HepG2 (cell line): Measurements from ENCODE around the gene AMBRA1. TPM values are rescaled to one million over a fixed set of nuclear protein-coding genes. Genes with fewer than 3 reads are reported as not detected.

Experiments
- ATAC-seq: fragments of 200-7000 bp; cut with Tn5 transposase; 3 replicates; pipeline ENCODE4 v1.9.1; 2020; ENCODE audit warnings: mild to moderate bottlenecking, moderate library complexity
- BruUV-seq: library from RNA; stranded (reverse); fragments of 400-500 nt; replicated peaks from 2 replicates; lab custom pipeline; 2021; lab: Mats Ljungman, UMichigan
- CTCF ChIA-PET: fragments of 300-600 bp; formaldehyde crosslinking; extraction: SDS; loops from one replicate; lab custom pipeline; 2021; ENCODE audit warnings: low total read pairs, inconsistent platforms, low intra/inter-chr PET ratio; lab: Yijun Ruan, JAX
- POLR2A ChIA-PET: fragments of 350-600 bp; sonication (Branson Sonifier 250); formaldehyde crosslinking; loops from one replicate; lab custom pipeline; 2020; ENCODE audit warnings: antibody characterized with exemption, inconsistent platforms; lab: Yijun Ruan, JAX
- DNase-seq: peaks from one replicate; pipeline ENCODE4 v3.0.0-alpha.2; 2015; ENCODE audit warnings: low spot score
- FAIRE-seq: peaks from 3 replicates; lab custom pipeline; 2011; peaks lifted over from hg19 to GRCh38; lab: Jason Lieb, UNC
- H2AFZ ChIP-seq: one replicate; pipeline ENCODE4 v1.6.1; 2011; ENCODE audit warnings: low read length, inconsistent platforms
- H3K27ac ChIP-seq: fragments of 300-600 bp; 3 replicates; pipeline ENCODE4 v1.8.0; 2011; ENCODE audit warnings: mixed run types, mild to moderate bottlenecking, mixed read lengths, low read length, inconsistent platforms; ENCODE audit not compliant: insufficient read depth; ENCODE audit errors: extremely low read length
- H3K27me3 ChIP-seq, 2 experiments: fragments of 200-600 bp in 1 of 2; 2 replicates in 1 of 2; 3 replicates in 1 of 2; pipeline versions ENCODE4 v1.6.0 to v1.8.0; 2011; ENCODE audit warnings: low read length in 2 of 2, mild to moderate bottlenecking in 2 of 2, moderate library complexity in 2 of 2, inconsistent platforms in 1 of 2; ENCODE audit not compliant: insufficient read depth in 2 of 2, control insufficient read depth in 1 of 2
- H3K36me3 ChIP-seq, 2 experiments: fragments of 200-600 bp in 1 of 2; replicated peaks in 1 of 2; 2 replicates in 1 of 2; 3 replicates in 1 of 2; pipeline versions ENCODE4 v1.5.1 to v1.8.0; 2011; ENCODE audit warnings: low read length in 2 of 2, inconsistent platforms in 1 of 2; ENCODE audit not compliant: insufficient read depth in 2 of 2, control insufficient read depth in 1 of 2
- H3K4me1 ChIP-seq: 2 replicates; pipeline ENCODE4 v1.5.1; 2012; ENCODE audit warnings: low read length, inconsistent platforms; ENCODE audit not compliant: insufficient read depth
- H3K4me2 ChIP-seq: 2 replicates; pipeline ENCODE4 v1.6.0; 2011; ENCODE audit warnings: low read depth, low read length, inconsistent platforms
- H3K4me3 ChIP-seq, 3 experiments: fragments of 200-600 bp in 1 of 3; sonication (generic), shearing (Covaris generic) in 1 of 3; replicated peaks in 1 of 3; 2 replicates each; pipeline ENCODE4 v1.5.1; 2011 to 2016; ENCODE audit warnings: low read length in 3 of 3, inconsistent platforms in 2 of 3, low read depth in 2 of 3, mild to moderate bottlenecking in 2 of 3, control low read depth in 1 of 3, mixed read lengths in 1 of 3; ENCODE audit not compliant: insufficient read depth in 1 of 3
- H3K79me2 ChIP-seq: one replicate; pipeline ENCODE4 v1.6.1; 2011; ENCODE audit warnings: low read length, inconsistent platforms; ENCODE audit not compliant: insufficient read depth
- H3K9ac ChIP-seq: 2 replicates; pipeline ENCODE4 v1.6.0; 2011; ENCODE audit warnings: mild to moderate bottlenecking, low read depth, low read length, inconsistent platforms; ENCODE audit not compliant: insufficient read depth
- H3K9me3 ChIP-seq: 2 replicates; pipeline ENCODE4 v1.5.1; 2012; ENCODE audit warnings: mild to moderate bottlenecking, low read length
- H4K20me1 ChIP-seq: 2 replicates; pipeline ENCODE4 v1.6.0; 2011; ENCODE audit warnings: inconsistent platforms, mild to moderate bottlenecking, low read length, moderate library complexity; ENCODE audit not compliant: insufficient read depth
- E2F1 ChIP-seq: sonication (generic); formaldehyde crosslinking; IDR thresholded peaks from 2 replicates; pipeline ENCODE4 v1.5.0; 2020; ENCODE audit warnings: missing genetic modification reagents
- HDAC2 ChIP-seq: sonication (generic); formaldehyde crosslinking; IDR thresholded peaks from 2 replicates; pipeline ENCODE4 v1.4.0; 2020; ENCODE audit warnings: missing genetic modification reagents
- RCOR2 ChIP-seq: IDR thresholded peaks from 2 replicates; pipeline ENCODE4 v1.6.1; 2016; ENCODE audit warnings: missing biosample characterization, missing genetic modification reagents
- SOX13 ChIP-seq, 3 experiments: fragments of 450-650 bp in 1 of 3; sonication (generic) in 1 of 3; formaldehyde crosslinking in 1 of 3; IDR thresholded peaks in 2 of 3; conservative IDR thresholded peaks in 1 of 3; 2 replicates each; pipeline versions ENCODE4 v1.5.0 to v1.6.1; 2016 to 2020; ENCODE audit warnings: antibody characterized with exemption in 1 of 3, mild to moderate bottlenecking in 1 of 3, missing compliant biosample characterization in 1 of 3, missing genetic modification reagents in 1 of 3, moderate library complexity in 1 of 3
- THRA ChIP-seq: sonication (generic); formaldehyde crosslinking; IDR thresholded peaks from 2 replicates; pipeline ENCODE4 v1.4.0; 2020; ENCODE audit warnings: missing genetic modification reagents, borderline replicate concordance
- ZNF280D ChIP-seq: sonication (generic); formaldehyde crosslinking; IDR thresholded peaks from 2 replicates; pipeline ENCODE4 v1.5.1; 2020; ENCODE audit warnings: mild to moderate bottlenecking, missing genetic modification reagents
- ZNF577 ChIP-seq: sonication (generic); formaldehyde crosslinking; IDR thresholded peaks from 2 replicates; pipeline ENCODE4 v1.4.0; 2020; ENCODE audit warnings: mild to moderate bottlenecking, low read depth, missing genetic modification reagents, borderline replicate concordance
- WGBS: methylation state at CpG from one replicate; pipeline ENCODE4 v1.1.6; 2017; ENCODE audit warnings: low lambda C conversion rate; 5-methylcytosine and 5-hydroxymethylcytosine counted together
- in situ Hi-C: cut with HindIII; loops from 2 replicates; pipeline ENCODE4 v1.10.0; 2017; ENCODE audit warnings: low pct_unique_long_range_greater_than_20kb; ENCODE audit not compliant: extremely low pct_ligation_motif_present
- intact Hi-C: fragments of 100-400 bp; cut with micrococcal nuclease; formaldehyde crosslinking; loops from one replicate; pipeline ENCODE4 v1.10.0; 2022; ENCODE audit not compliant: unreplicated experiment
- polyA plus RNA-seq, 8 experiments: library from polyadenylated mRNA; depleted of rRNA in 3 of 8; stranded (reverse) in 7 of 8; unstranded in 1 of 8; fragments of >200 nt; fragmentation: Illumina TruSeq in 4 of 8; extraction: Trizol in 4 of 8; gene quantifications; 2 replicates each; pipeline versions ENCODE4 v1.2.1 to v1.2.3, GENCODE V29; 2011 to 2016; ENCODE audit warnings: low read depth in 4 of 8, missing spikeins in 1 of 8, mixed read lengths in 1 of 8; ENCODE audit not compliant: insufficient read depth in 1 of 8
- total RNA-seq, 5 experiments: library from RNA; depleted of rRNA; stranded (reverse); fragments of >200 nt; fragmentation: Illumina TruSeq; extraction: Trizol; gene quantifications; 2 replicates each; pipeline ENCODE4 v1.2.3, GENCODE V29; 2016; ENCODE audit warnings: low read depth in 1 of 5
- TF ChIP-seq, protein P1 (sequence below): IDR thresholded peaks from 2 replicates; pipeline ENCODE4 v1.6.1; 2018; ENCODE audit warnings: missing genetic modification reagents
- TF ChIP-seq, protein P2 (sequence below): IDR thresholded peaks from 2 replicates; pipeline ENCODE4 v1.6.1; 2016; ENCODE audit warnings: mild to moderate bottlenecking

AMBRA1 gene
- total and polyA plus RNA-seq, 2 of the 13 experiments (the other 11 are each of a cell fraction or from before 2014, with no cell fraction given): 15.7 to 26.0 TPM

GRCh38 chr11:46594785-46595184 lies 962 bp upstream of the AMBRA1 start:
- Histone ChIP-seq H3K36me3 (no peaks in the 10 kb centered on the region), H2AFZ (peak overlapping the region; percentile 59), H3K9ac (peak overlapping the region; percentile 91), H3K79me2 (peaks cover 49% of the 10 kb centered on the region), H4K20me1 (peaks cover 13% of the 10 kb centered on the region; the same call in 1 of the 2 replicates), H3K4me1 (peaks cover 54% of the 10 kb centered on the region), H3K27ac (peak overlapping the region; percentile 97), H3K27me3 (peaks cover 0 to 4% of the 10 kb centered on the region in 2 experiments; a peak in 1 of 5 replicates), H3K4me3 (peak overlapping the region; percentile 73 to 97 (median 87)), H3K9me3 (no peaks in the 10 kb centered on the region), H3K4me2 (peak overlapping the region; percentile 86)
- WGBS: 2% methylated on average over 10 of the region's 10 CpGs
- ChIA-PET POLR2A (interaction anchor here (0.8 to 2.2 kb wide), 8 partner anchors 11 to 124 kb away, joined by 4 to 20 read pairs (median 6); partner anchors contain the start of genes ATG13 and F2), CTCF (no interaction called here)
- FAIRE-seq (peak; percentile 8), DNase-seq (no peak), ATAC-seq (peak; percentile 14; the same call in 2 of the 3 replicates)
- intact Hi-C loops: loop anchor here (1.0 to 2.0 kb wide), 2 partner anchors 22 to 40 kb away; partner anchors contain the start of genes ATG13 and HARBI1
- BruUV-seq: no TSS peak
- in situ Hi-C loops: no loop called here
- TF ChIP-seq E2F1 (CRISPR knock-in tag): no peak
- TF ChIP-seq SOX13 (IDR thresholded peaks at IDR 0.05): no peak
- 0 out of 4 replicates have a peak, but pooled peaks of 1 of the 2 experiments have one; percentile 6 for TF ChIP-seq SOX13 (CRISPR knock-in tag; conservative IDR thresholded peaks at IDR 0.05 in 1 of 2, IDR thresholded peaks at IDR 0.05 in 1 of 2)
- 0 out of 2 replicates have a peak, but pooled peaks have one; percentile 22 for TF ChIP-seq ZNF280D
- TF ChIP-seq ZNF577 (CRISPR knock-in tag): no peak
- TF ChIP-seq, protein P1, sequence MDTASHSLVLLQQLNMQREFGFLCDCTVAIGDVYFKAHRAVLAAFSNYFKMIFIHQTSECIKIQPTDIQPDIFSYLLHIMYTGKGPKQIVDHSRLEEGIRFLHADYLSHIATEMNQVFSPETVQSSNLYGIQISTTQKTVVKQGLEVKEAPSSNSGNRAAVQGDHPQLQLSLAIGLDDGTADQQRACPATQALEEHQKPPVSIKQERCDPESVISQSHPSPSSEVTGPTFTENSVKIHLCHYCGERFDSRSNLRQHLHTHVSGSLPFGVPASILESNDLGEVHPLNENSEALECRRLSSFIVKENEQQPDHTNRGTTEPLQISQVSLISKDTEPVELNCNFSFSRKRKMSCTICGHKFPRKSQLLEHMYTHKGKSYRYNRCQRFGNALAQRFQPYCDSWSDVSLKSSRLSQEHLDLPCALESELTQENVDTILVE (CRISPR knock-in tag): peak; percentile 2; the same call in 1 of the 2 replicates
- no peak for TF ChIP-seq THRA
- TF ChIP-seq, protein P2, sequence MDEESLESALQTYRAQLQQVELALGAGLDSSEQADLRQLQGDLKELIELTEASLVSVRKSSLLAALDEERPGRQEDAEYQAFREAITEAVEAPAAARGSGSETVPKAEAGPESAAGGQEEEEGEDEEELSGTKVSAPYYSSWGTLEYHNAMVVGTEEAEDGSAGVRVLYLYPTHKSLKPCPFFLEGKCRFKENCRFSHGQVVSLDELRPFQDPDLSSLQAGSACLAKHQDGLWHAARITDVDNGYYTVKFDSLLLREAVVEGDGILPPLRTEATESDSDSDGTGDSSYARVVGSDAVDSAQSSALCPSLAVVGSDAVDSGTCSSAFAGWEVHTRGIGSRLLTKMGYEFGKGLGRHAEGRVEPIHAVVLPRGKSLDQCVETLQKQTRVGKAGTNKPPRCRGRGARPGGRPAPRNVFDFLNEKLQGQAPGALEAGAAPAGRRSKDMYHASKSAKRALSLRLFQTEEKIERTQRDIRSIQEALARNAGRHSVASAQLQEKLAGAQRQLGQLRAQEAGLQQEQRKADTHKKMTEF: no peak
- TF ChIP-seq HDAC2 (CRISPR knock-in tag): 0 out of 2 replicates have a peak, but pooled peaks have one; percentile 3
- 0 out of 2 replicates have a peak, but pooled peaks have one; percentile 34 for TF ChIP-seq RCOR2 (CRISPR knock-in tag)
